GM18526 (cell line): Measurements from ENCODE around the gene ALG10B.

Experiments
- POLR2A ChIP-seq: IDR thresholded peaks from 3 replicates; pipeline ENCODE4 v1.6.1; 2011; ENCODE audit not compliant: insufficient read length; ENCODE audit errors: extremely low read depth

The ALG10B gene

DNA sequence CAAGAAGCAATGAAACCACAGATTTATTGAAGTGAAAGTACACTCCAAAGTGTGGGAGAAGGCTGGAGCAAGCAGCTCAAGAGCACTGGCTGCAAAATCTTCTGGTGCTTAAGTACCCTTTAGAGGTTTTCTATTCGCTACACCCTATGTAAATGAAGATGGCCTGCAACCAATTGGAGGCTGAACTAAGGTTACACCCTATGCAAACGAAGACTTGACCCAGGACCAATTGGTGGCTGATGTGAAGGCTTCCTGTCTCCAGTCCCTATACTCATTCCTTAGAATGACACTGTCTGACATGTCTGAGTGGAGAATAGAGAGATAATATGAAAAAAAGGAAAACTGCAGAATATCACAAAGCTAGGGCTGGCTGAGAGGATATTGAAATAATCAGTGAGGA, 57.2 kb downstream of the ALG10B start:
- TF ChIP-seq POLR2A = no peak

DNA sequence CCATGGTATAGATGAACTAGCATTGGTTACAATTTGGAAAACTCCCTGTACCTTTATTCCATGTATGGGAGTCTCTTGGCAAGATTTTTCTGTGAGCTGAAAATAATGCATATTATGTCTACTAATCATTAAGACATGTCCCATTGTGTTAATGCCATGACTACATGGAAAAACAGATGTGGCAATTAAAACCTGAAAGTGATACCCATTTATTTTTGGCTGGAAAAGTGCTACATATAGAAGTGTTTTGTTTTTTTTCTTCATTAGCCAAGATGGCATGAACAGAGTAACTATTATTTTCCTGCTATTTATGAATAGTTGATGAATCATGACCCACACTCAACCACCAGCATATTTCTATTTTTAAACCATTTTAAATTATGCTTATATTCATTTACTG, 58.2 kb downstream of the ALG10B start:
- no peak for TF ChIP-seq POLR2A
